Measurements from ENCODE around the gene CACNA1H. TPM values are rescaled to one million over a fixed set of nuclear protein-coding genes. Genes with fewer than 3 reads are reported as not detected.

CACNA1H gene
- polyA plus RNA-seq, 3 donors from 2014 or later = 0.22 TPM; not detected in 2

DNA sequence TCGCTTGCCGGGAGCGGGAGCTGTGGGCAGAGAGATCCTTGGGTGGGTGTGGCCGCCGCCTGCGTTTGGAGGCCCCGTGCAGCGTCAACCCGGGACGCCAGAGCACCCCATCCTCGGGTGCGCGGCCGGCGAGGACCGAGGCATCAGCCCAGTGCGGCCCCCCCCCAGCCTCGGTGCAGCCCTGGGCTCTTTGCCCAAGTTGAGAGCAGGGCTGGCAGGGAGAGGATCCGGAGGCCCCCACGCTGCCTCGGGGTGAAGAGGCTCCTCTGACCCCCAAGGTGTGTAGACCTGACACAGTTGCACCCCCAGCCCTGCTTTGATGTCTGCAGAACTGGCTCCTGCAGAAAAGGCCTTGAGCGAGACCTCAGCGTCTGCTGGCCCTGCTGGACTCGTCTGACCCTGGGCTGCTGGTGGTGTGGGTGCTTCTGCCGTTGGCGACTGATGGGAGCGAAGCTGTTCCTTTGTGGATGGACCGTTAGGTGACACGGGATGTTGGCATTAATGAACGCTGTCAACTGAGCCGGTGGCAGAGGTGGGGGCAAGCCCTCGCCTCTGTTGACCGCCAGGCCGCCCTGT, 8.0 kb downstream of the CACNA1H start:
- no peak overlapping the region for H3K27ac Mint-ChIP-seq
- no peaks in the 10 kb centered on the region for H3K4me1 Mint-ChIP-seq
- no peaks in the 10 kb centered on the region for H3K9me3 Mint-ChIP-seq
- no peak for DNase-seq
- H3K36me3 Mint-ChIP-seq = no peaks in the 10 kb centered on the region
- no peak overlapping the region for H3K4me3 Mint-ChIP-seq
- peaks cover 0 to 2% (median 1%) of the 10 kb centered on the region in 3 donors for H3K27me3 Mint-ChIP-seq (ENCODE audit: low read depth in 3 of 3)

DNA sequence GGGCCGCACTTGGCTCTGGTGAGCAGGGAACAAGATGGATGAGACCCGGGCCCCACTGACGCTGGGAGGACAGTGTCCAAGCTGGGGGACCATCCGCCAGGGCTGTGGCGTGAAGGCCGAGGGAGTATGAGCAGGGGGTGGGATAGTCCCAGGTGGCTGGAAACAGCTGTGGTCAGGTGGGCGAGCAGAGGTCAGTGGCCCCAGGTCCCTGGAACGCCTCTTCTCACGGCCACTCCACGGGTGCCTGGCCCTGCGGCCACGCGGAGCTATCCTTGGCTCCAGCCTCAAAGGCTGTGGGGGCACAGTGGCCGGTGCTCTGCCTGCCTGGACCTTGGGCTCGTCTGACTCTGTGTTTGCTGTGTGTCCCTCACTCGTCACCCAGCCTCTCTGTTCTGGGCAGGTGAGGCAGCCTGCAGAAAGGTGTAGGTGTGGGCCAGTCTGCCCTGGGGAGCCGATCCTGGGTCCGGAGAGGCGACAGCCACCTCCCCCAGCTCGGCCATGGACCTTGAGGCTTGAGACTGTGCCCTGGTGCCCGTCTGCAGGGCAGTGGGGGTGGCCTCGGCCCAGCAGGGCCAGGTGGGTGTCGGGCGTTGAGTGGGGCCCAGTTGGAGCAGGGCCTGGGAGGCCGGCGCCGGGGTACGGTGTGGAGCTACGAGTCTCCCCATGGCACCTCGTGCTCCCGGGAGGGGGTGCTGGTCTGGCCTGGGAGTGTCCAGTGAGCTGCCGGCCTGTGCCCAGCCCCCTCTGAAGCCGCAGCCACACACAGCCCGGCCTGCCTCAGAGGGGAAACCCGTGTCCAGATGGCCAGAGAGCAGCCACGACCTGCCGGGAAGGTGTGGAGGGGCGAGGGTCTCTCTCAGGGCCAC, 10.0 kb downstream of the CACNA1H start:
- Mint-ChIP-seq H3K27ac (no peak overlapping the region), H3K4me1 (no peaks in the 10 kb centered on the region), H3K27me3 (ENCODE audit: low read depth in 3 of 3) (peaks cover 0 to 1% (median 0%) of the 10 kb centered on the region in 3 donors), H3K4me3 (no peak overlapping the region), H3K36me3 (no peaks in the 10 kb centered on the region), H3K9me3 (no peaks in the 10 kb centered on the region)
- no peak for DNase-seq

DNA sequence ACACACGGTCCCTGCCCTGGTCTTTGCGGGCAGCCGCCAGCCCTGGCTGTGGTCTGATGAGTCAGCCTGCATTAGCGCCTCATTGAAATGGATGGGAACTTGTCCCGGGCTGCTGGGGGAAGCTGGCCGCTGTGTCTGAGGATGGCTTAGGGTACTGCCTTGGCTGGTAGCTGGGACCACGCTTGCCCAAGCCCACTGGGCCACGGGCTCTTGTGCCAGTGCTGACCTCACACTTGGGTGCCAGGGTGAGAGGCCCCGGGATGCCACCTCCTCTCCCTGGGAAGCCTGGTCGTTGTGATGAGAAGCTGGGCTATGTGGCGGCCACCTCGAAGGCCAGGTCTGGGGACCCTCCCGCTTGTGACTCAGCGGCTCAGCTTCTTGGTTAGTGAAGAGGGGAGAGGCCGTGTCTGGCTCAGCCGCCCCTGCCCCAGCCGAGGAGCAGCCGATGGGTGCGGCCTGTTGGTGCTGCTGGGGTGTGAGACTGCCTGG, 10.7 kb downstream of the CACNA1H start:
- DNase-seq = no peak
- no peak overlapping the region for H3K27ac Mint-ChIP-seq
- H3K4me3 Mint-ChIP-seq = no peak overlapping the region
- no peaks in the 10 kb centered on the region for H3K4me1 Mint-ChIP-seq
- no peaks in the 10 kb centered on the region for H3K27me3 Mint-ChIP-seq (ENCODE audit: low read depth in 3 of 3)
- no peaks in the 10 kb centered on the region for H3K9me3 Mint-ChIP-seq
- no peaks in the 10 kb centered on the region for H3K36me3 Mint-ChIP-seq

DNA sequence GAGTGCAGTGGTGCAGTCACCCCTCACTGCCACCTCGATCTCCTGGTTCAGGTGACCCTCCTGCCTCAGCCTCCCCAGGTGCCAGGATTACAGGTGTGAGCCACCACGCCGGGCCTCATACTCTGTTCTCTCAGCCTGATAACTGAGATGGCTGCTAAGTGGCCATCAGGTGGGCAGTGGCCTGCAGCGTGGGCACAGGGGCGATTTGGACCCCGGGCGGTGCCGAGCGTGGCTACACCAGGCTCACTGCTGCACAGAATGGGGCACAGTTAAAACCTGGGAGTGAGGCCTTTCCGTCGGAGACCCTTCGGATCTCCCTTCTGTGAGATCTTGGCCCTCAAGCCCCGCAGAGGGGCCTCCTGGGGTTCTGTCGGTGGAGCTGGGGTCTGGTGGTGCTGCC, 11.5 kb downstream of the CACNA1H start:
- H3K4me1 Mint-ChIP-seq = no peaks in the 10 kb centered on the region
- DNase-seq = no peak
- H3K9me3 Mint-ChIP-seq = no peaks in the 10 kb centered on the region
- no peak overlapping the region for H3K4me3 Mint-ChIP-seq
- H3K36me3 Mint-ChIP-seq = no peaks in the 10 kb centered on the region
- H3K27ac Mint-ChIP-seq = no peak overlapping the region
- H3K27me3 Mint-ChIP-seq (ENCODE audit: low read depth in 3 of 3) = no peaks in the 10 kb centered on the region

DNA sequence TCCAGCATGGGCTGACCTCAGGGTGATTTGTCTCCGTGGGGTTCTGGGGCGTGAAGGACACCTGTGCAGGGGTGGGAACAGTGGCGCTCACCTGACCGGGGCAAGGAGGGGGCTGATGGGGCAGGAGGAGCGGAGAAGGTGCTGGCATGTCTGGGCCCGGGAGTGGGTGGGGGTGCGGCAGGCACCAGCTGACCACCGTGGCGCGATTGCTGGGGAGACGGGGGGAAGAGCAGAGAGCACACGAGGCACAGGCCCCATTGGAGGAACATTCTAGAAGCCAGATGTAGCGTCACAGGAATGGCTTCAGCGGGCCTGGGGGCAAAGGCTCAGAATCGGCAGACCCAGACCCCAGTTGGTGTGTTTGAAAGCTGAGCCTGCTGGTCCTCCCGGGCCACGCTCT, 12.1 kb downstream of the CACNA1H start:
- H3K27me3 Mint-ChIP-seq (ENCODE audit: low read depth in 3 of 3) = no peaks in the 10 kb centered on the region

DNA sequence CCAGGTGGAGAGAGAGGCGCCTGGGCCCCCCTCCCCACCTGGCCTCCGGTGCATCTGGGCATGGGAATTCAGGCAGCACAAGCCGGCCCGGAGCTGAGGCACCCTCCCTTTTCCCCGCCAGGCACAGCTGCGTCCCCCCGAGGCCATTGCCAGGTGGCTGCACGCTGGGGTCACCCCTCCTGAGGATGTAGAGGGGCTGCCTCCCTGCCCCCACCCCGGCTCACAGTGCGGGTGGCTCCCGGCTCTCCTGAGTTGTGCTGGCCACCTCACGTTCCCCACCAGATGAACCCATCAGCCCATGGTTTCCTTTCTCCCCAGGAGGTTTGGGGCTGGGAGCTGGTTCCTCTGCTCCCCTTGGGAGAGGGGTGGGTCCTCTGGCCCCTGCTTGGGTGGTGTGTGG, 12.6 kb downstream of the CACNA1H start:
- Mint-ChIP-seq H3K36me3 (no peaks in the 10 kb centered on the region), H3K9me3 (no peaks in the 10 kb centered on the region), H3K4me3 (no peak overlapping the region), H3K4me1 (no peaks in the 10 kb centered on the region), H3K27ac (no peak overlapping the region), H3K27me3 (ENCODE audit: low read depth in 3 of 3) (no peaks in the 10 kb centered on the region)
- DNase-seq = no peak

More for the DNA sequence above, 12.1 kb downstream of the CACNA1H start:
- Mint-ChIP-seq H3K4me3 (no peak overlapping the region), H3K27ac (no peak overlapping the region), H3K9me3 (no peaks in the 10 kb centered on the region), H3K4me1 (no peaks in the 10 kb centered on the region), H3K36me3 (no peaks in the 10 kb centered on the region)
- DNase-seq = no peak

DNA sequence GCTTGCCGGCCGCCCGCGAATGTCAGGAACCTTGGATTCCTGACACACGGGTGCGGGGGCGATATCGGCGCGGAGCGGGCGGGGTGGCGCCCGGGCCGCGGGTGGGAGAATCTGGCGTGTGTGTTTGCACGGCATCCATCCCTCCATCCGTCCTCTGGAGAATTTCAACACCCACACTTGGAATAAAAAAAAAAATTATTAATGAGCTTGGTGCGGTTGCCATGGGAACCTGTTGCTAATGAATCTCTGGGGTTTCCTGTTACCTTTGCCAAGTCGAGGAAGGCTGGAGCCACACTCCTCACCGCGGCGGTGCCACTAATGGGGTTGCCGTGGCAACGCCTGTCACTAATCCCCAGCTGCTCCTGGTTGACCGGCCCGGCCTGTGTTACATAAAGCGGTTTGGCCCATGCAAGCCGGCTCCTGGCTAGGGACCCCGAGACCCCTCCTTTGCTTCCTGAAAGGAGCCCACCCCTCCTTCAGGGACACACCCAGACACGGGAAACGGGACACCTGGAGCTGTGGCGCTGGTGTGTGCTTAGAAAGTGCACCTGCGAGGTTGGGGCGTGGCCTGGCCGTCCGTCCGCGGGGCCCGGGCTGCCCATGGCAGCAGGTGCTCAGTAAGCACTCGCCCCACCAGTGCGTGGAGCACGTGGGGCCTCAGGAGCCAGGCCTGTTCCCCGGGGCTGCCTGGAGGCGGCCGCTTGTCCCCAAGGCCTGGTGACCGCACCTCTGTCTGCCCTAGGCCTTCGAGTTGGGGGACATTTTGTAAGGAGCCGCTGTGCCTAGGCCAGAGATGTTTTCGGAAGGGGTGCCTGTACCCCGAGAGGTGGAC, 14.6 kb downstream of the CACNA1H start:
- Mint-ChIP-seq H3K4me1 (no peaks in the 10 kb centered on the region), H3K36me3 (no peaks in the 10 kb centered on the region), H3K4me3 (no peak overlapping the region)

DNA sequence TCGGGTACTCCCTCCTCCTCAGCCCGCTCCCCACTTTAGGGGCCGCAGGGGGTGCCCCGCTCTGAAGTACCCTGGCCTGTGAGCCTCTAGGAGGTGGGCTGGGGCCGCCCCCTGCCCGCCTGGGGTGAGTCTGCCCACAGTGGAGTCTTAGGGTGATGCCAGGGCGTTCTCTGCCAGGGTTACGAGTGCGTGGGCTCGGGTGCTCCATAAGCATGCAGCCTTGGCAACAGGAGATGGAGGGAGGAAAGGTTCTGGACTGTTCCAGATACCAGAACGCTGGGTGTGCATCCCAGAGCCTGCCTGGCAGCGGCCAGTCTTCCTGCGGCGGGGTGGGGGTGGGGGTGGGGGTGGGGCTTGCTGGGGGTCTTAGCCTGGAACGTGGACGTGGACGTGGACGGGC, 15.9 kb downstream of the CACNA1H start:
- no peak overlapping the region for H3K4me3 Mint-ChIP-seq
- no peak for DNase-seq
- no peaks in the 10 kb centered on the region for H3K27me3 Mint-ChIP-seq (ENCODE audit: low read depth in 3 of 3)
- no peak overlapping the region for H3K27ac Mint-ChIP-seq
- H3K9me3 Mint-ChIP-seq = no peaks in the 10 kb centered on the region
- H3K4me1 Mint-ChIP-seq = no peaks in the 10 kb centered on the region
- no peaks in the 10 kb centered on the region for H3K36me3 Mint-ChIP-seq

More for the DNA sequence above, 14.6 kb downstream of the CACNA1H start:
- no peak overlapping the region for H3K27ac Mint-ChIP-seq
- H3K27me3 Mint-ChIP-seq (ENCODE audit: low read depth in 3 of 3) = no peaks in the 10 kb centered on the region
- H3K9me3 Mint-ChIP-seq = no peaks in the 10 kb centered on the region
- DNase-seq = no peak

DNA sequence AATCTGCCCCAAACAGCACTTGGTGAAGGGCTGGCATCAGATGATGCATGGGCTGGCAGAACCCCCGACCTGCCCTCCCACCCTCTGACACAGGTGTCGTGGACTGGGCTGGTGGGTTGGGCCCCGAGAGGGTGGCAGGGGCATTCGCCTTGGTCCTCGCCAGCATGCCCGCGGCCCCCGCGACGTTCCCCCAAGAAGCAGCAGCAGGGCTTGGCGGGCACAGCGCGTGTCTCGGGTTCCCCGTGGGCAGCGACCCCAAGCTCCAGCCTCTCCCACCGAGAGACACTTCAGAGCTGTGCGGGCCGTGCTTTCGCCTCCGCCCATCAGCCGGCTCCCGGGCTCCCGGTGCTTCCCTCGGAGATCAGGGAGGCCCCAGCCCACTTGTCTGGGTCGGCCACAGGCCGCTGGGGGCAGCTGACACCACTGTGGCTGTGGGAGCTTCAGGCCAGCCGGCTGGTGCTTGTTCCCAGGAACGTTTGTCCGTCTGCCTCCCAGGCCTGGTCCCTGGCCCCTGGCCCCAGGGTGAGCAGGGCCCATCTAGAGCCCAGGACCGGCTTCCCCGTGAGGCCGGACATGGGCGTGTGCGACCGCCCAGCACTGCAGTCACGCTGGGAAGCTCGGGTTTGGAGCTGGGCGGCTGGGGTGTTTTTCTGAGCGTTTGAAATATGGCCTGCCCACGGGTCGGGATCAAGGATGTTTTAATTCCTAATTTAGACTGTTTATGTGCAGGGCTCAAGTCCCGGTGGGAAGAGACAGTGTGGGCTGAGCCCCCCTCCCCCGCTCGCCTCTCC, 16.6 kb downstream of the CACNA1H start:
- Mint-ChIP-seq H3K36me3 (no peaks in the 10 kb centered on the region), H3K4me1 (no peaks in the 10 kb centered on the region), H3K4me3 (no peak overlapping the region), H3K9me3 (no peaks in the 10 kb centered on the region), H3K27me3 (ENCODE audit: low read depth in 3 of 3) (no peaks in the 10 kb centered on the region), H3K27ac (no peak overlapping the region)
- DNase-seq = no peak

DNA sequence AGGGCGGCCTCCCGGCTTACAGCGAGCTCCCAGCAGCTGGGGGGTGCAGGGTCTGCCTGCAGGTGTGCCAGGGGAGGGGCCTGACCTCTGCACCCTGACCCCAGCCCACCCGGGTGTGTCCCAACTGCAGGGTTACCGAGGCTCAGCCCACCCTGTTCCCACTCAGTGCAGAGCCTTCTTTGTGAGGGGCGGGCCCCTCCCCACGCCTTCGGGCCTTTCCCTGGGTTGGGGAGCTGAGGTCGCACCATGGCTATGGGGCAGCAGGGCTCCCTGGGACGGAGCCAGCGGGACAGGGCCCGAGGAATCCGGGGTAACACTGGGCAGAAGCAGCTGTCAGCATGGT, 17.1 kb downstream of the CACNA1H start:
- Mint-ChIP-seq H3K27ac (no peak overlapping the region), H3K9me3 (no peaks in the 10 kb centered on the region), H3K4me1 (no peaks in the 10 kb centered on the region), H3K36me3 (no peaks in the 10 kb centered on the region), H3K4me3 (no peak overlapping the region), H3K27me3 (ENCODE audit: low read depth in 3 of 3) (no peaks in the 10 kb centered on the region)
- no peak for DNase-seq

DNA sequence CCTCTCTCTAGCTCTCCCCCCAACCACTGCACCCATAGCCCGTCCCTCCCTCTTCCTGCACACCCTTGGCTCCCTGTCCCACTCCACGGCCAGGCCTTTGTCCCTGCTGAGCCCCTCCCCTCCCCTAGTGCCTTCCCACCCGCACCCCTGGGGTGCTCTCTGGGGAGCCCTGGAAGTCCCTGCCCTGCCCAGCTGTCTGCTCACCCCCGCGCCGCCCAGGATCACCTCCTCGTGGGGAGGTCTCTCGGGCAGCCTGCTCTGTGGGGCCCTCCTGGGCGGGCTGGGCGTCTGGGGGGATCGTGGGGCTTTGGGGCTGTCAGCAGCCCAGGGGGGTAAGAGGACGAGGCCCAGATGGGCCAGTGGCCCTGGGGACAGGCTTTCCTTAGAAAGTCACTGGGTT, 18.1 kb downstream of the CACNA1H start:
- Mint-ChIP-seq H3K4me1 (no peaks in the 10 kb centered on the region), H3K4me3 (no peak overlapping the region), H3K9me3 (no peaks in the 10 kb centered on the region), H3K27me3 (ENCODE audit: low read depth in 3 of 3) (no peaks in the 10 kb centered on the region), H3K36me3 (no peaks in the 10 kb centered on the region), H3K27ac (no peak overlapping the region)
- DNase-seq = no peak

DNA sequence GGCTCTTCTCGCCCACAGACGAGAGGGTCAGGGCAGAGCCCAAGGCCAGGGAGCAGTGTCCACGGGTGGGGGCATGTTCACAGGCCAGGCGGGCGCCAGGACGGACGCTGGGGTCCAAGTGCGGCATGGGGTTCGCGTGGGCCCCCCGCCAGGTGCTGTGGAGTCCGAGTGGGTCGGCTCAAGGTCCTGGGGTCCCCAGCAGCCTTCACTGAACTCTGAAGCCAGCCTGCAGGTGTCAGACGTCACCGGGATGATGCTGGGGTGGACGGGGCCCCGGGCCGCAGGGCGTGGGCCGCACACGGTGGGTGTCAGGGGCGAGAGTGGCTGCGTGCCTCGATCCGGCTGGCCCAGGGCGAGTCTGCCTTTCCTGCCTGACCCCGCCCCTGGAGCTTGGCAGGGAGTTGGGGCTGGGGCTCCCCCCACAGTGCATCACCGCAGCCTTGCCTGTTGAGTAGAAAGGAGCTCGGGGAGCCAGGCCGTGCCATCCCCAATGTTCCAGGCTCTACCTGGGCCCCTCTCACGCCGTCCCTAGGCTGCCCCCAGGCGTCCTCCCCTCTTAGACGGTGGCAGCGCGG, 19.0 kb downstream of the CACNA1H start:
- Mint-ChIP-seq H3K9me3 (no peaks in the 10 kb centered on the region), H3K27ac (no peak overlapping the region), H3K36me3 (no peaks in the 10 kb centered on the region), H3K4me1 (no peaks in the 10 kb centered on the region), H3K4me3 (no peak overlapping the region), H3K27me3 (ENCODE audit: low read depth in 3 of 3) (no peaks in the 10 kb centered on the region)
- DNase-seq = no peak

DNA sequence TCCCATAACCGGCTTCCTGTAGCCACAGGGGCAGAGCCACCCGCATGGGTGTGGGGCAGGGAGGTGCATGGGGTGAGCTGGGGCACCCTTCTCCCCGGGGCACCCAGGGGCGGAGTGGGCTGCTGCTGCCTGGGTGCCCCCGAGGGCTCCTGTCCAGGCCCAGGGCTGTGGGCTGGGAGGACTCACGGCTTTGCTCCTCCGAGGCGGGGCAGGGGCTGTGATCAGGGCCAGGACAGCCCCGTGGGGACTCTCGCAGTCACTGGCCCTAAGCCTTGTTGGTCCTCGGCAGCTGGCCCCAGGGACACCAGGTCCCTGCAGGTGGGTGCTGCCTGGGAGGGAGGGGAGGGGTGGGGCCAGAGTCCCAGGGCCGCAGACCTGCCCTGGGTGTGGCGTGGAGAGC, 19.7 kb downstream of the CACNA1H start:
- H3K4me3 Mint-ChIP-seq = no peak overlapping the region
- H3K4me1 Mint-ChIP-seq = no peaks in the 10 kb centered on the region
- no peak for DNase-seq
- H3K9me3 Mint-ChIP-seq = no peaks in the 10 kb centered on the region
- H3K27me3 Mint-ChIP-seq (ENCODE audit: low read depth in 3 of 3) = no peaks in the 10 kb centered on the region
- H3K36me3 Mint-ChIP-seq = no peaks in the 10 kb centered on the region
- H3K27ac Mint-ChIP-seq = no peak overlapping the region
